NCI-H2196 treated with DMSO at 0.1 percent for 48 hours (cell line): Measurements from ENCODE around the gene RNH1.
"Not testable (repeated sequence)": the region's sequence is repeated elsewhere in the genome, so short reads cannot be mapped to it uniquely, and the experiment has no call there.

Source experiments
- DNase-seq: peaks from one replicate; lab custom pipeline; 2025; ENCODE audit not compliant: unreplicated experiment; lab: John Stamatoyannopoulos, UW

RNH1 gene

GRCh38 chr11:477052-477715 lies 29.9 kb downstream of the RNH1 start:
- no peak for DNase-seq

- no peak for DNase-seq
Measured at GRCh38 chr11:476416-476815, 30.6 kb downstream of the RNH1 start.

GRCh38 chr11:475941-476340 lies 31.1 kb downstream of the RNH1 start:
- no peak for DNase-seq

GRCh38 chr11:474914-475506 lies 32.0 kb downstream of the RNH1 start:
- no peak for DNase-seq

- no peak for DNase-seq
Measured at GRCh38 chr11:473962-474785, 32.9 kb downstream of the RNH1 start.

- no peak for DNase-seq
Measured at GRCh38 chr11:473415-473814, 33.6 kb downstream of the RNH1 start.

GRCh38 chr11:472816-473215 lies 34.2 kb downstream of the RNH1 start:
- DNase-seq = no peak

GRCh38 chr11:472272-472671 lies 34.8 kb downstream of the RNH1 start:
- no peak for DNase-seq

- no peak for DNase-seq
Measured at GRCh38 chr11:471468-472145, 35.4 kb downstream of the RNH1 start.

- DNase-seq = peak; percentile 57
Measured at GRCh38 chr11:469684-470560, 37.1 kb downstream of the RNH1 start.

GRCh38 chr11:469026-469683 lies 37.9 kb downstream of the RNH1 start:
- not testable (repeated sequence) for DNase-seq

- DNase-seq = no peak
Measured at GRCh38 chr11:468493-468892, 38.5 kb downstream of the RNH1 start.

- no peak for DNase-seq
Measured at GRCh38 chr11:468036-468435, 39.0 kb downstream of the RNH1 start.

GRCh38 chr11:465896-466530 lies 41.0 kb downstream of the RNH1 start:
- no peak for DNase-seq

- no peak for DNase-seq
Measured at GRCh38 chr11:464316-464715, 42.7 kb downstream of the RNH1 start.

GRCh38 chr11:462107-462890 lies 44.7 kb downstream of the RNH1 start:
- no peak for DNase-seq

- no peak for DNase-seq
Measured at GRCh38 chr11:461626-462025, 45.4 kb downstream of the RNH1 start.

GRCh38 chr11:460331-461199 lies 46.5 kb downstream of the RNH1 start:
- DNase-seq = no peak
